ENCODE measurements around the gene MOB3B.

MOB3B gene

DNA sequence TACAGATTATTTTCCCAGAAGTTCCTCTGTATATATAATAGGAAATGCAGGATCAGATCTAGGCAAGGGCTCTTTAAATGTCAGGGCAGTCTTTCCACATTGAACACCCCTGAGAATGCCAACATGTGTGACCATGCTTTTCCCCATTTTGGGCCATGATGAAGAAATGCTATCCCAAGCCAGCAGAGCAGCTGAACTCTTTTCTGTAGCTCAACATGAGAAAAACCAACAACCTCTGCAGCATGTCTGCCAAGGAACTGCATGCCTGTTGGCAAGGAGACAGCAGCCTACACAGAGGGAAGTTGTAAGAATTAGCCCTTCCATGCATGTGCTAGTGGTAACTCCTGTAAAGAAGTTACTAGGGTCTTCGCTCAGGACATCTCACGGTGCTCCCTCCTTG is 15.1 kb downstream of the MOB3B start:
- ChIA-PET POLR2A (no interaction called here), CTCF (interaction anchor here (0.6 kb wide), 1 partner anchor 151 kb away, joined by 3 read pairs; no protein-coding TSS in a partner anchor)
- no peak overlapping the region for H3K4me3 ChIP-seq (ENCODE audit: low read depth, low read length)
- no peaks in the 10 kb centered on the region for H3K4me1 ChIP-seq (ENCODE audit: control insufficient read depth, insufficient read depth, low read length)
- no peak overlapping the region for H3K27ac ChIP-seq (ENCODE audit: extremely low read depth, low read depth, low read length)
- TF ChIP-seq ZFHX2 (tag by site-specific recombination; conservative IDR thresholded peaks at IDR 0.05) (no peak), ZNF23 (tag by site-specific recombination; IDR thresholded peaks at IDR 0.05; ENCODE audit: borderline replicate concordance) (no peak), KLF9 (tag by site-specific recombination; IDR thresholded peaks at IDR 0.05; ENCODE audit: low read depth) (no peak), ZNF24 (tag by site-specific recombination; IDR thresholded peaks at IDR 0.05) (no peak), ZBTB1 (tag by site-specific recombination; IDR thresholded peaks at IDR 0.05) (no peak), ZNF677 (tag by site-specific recombination; IDR thresholded peaks at IDR 0.05) (no peak), ZNF548 (tag by site-specific recombination; IDR thresholded peaks at IDR 0.05) (no peak)
- TF ChIP-seq, protein P1, sequence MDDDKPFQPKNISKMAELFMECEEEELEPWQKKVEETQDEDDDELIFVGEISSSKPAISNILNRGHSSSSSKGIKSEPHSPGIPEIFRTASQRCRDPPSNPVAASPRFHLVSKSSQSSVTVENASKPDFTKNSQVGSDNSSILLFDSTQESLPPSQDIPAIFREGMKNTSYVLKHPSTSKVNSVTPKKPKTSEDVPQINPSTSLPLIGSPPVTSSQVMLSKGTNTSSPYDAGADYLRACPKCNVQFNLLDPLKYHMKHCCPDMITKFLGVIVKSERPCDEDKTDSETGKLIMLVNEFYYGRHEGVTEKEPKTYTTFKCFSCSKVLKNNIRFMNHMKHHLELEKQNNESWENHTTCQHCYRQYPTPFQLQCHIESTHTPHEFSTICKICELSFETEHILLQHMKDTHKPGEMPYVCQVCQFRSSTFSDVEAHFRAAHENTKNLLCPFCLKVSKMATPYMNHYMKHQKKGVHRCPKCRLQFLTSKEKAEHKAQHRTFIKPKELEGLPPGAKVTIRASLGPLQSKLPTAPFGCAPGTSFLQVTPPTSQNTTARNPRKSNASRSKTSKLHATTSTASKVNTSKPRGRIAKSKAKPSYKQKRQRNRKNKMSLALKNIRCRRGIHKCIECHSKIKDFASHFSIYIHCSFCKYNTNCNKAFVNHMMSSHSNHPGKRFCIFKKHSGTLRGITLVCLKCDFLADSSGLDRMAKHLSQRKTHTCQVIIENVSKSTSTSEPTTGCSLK (tag by site-specific recombination; IDR thresholded peaks at IDR 0.05) = no peak
- TF ChIP-seq, protein P2, sequence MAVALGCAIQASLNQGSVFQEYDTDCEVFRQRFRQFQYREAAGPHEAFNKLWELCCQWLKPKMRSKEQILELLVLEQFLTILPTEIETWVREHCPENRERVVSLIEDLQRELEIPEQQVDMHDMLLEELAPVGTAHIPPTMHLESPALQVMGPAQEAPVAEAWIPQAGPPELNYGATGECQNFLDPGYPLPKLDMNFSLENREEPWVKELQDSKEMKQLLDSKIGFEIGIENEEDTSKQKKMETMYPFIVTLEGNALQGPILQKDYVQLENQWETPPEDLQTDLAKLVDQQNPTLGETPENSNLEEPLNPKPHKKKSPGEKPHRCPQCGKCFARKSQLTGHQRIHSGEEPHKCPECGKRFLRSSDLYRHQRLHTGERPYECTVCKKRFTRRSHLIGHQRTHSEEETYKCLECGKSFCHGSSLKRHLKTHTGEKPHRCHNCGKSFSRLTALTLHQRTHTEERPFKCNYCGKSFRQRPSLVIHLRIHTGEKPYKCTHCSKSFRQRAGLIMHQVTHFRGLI (tag by site-specific recombination; IDR thresholded peaks at IDR 0.05) = no peak
- TF ChIP-seq, protein P3, sequence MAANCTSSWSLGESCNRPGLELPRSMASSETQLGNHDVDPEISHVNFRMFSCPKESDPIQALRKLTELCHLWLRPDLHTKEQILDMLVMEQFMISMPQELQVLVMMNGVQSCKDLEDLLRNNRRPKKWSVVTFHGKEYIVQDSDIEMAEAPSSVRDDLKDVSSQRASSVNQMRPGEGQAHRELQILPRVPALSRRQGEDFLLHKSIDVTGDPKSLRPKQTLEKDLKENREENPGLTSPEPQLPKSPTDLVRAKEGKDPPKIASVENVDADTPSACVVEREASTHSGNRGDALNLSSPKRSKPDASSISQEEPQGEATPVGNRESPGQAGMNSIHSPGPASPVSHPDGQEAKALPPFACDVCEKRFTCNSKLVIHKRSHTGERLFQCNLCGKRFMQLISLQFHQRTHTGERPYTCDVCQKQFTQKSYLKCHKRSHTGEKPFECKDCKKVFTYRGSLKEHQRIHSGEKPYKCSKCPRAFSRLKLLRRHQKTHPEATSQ (tag by site-specific recombination; IDR thresholded peaks at IDR 0.05) = no peak
- TF ChIP-seq, protein P4, sequence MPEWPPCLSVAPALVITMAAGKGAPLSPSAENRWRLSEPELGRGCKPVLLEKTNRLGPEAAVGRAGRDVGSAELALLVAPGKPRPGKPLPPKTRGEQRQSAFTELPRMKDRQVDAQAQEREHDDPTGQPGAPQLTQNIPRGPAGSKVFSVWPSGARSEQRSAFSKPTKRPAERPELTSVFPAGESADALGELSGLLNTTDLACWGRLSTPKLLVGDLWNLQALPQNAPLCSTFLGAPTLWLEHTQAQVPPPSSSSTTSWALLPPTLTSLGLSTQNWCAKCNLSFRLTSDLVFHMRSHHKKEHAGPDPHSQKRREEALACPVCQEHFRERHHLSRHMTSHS (tag by site-specific recombination; IDR thresholded peaks at IDR 0.05) = no peak
- H3K36me3 ChIP-seq (ENCODE audit: control insufficient read depth in 2 of 2, insufficient read depth in 1 of 2, low read length in 2 of 2) = no peaks in the 10 kb centered on the region
- no peaks in the 10 kb centered on the region for H3K9me3 ChIP-seq (ENCODE audit: control insufficient read depth, insufficient read depth, low read depth, low read length)

DNA sequence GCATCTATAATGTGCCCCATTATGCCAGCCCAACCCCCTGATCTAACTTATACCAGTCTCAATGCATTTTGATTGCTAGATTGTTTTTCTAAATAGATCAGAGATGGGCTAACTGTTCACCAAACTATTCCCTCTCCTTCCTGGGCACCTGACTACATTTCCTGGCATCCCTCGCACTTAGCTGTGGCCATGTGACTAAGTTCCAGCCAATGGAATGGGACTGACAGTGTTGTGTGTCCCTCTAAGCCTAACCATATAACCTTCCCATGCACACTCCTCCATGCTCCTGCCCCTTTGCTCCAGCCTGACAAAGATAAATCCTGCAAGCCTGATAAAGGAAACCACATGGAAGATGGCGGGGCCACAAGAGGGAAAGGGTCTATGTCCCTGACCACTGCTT is 17.8 kb downstream of the MOB3B start:
- CTCF ChIA-PET = interaction anchor here (0.7 kb wide), 1 partner anchor 14 kb away, joined by 3 read pairs; no protein-coding TSS in a partner anchor
- H3K4me3 ChIP-seq (ENCODE audit: low read depth, low read length) = no peak overlapping the region

GRCh38 chr9:27510780-27511179 is 18.8 kb downstream of the MOB3B start:
- Histone ChIP-seq H3K9me3 (ENCODE audit: control insufficient read depth, insufficient read depth, low read depth, low read length) (no peaks in the 10 kb centered on the region), H3K4me3 (ENCODE audit: low read depth, low read length) (no peak overlapping the region), H3K36me3 (ENCODE audit: control insufficient read depth in 2 of 2, insufficient read depth in 1 of 2, low read length in 2 of 2) (no peaks in the 10 kb centered on the region), H3K27ac (ENCODE audit: extremely low read depth, low read depth, low read length) (no peak overlapping the region), H3K4me1 (ENCODE audit: control insufficient read depth, insufficient read depth, low read length) (no peaks in the 10 kb centered on the region)
- ChIA-PET POLR2A (no interaction called here), CTCF (no interaction called here)
- TF ChIP-seq, protein P5, sequence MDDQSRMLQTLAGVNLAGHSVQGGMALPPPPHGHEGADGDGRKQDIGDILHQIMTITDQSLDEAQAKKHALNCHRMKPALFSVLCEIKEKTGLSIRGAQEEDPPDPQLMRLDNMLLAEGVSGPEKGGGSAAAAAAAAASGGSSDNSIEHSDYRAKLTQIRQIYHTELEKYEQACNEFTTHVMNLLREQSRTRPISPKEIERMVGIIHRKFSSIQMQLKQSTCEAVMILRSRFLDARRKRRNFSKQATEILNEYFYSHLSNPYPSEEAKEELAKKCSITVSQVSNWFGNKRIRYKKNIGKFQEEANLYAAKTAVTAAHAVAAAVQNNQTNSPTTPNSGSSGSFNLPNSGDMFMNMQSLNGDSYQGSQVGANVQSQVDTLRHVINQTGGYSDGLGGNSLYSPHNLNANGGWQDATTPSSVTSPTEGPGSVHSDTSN (CRISPR knock-in tag; IDR thresholded peaks at IDR 0.05) = no peak
- TF ChIP-seq ZNF692 (tag by site-specific recombination; IDR thresholded peaks at IDR 0.05) (no peak), ZNF157 (tag by site-specific recombination; IDR thresholded peaks at IDR 0.05) (no peak), ZNF585B (tag by site-specific recombination; IDR thresholded peaks at IDR 0.05) (no peak), ZSCAN23 (tag by site-specific recombination; IDR thresholded peaks at IDR 0.05) (no peak), ZNF366 (tag by site-specific recombination; conservative IDR thresholded peaks at IDR 0.05) (no peak), ZNF544 (tag by site-specific recombination; IDR thresholded peaks at IDR 0.05) (no peak), HOXD13 (CRISPR knock-in tag; IDR thresholded peaks at IDR 0.05; ENCODE audit: borderline replicate concordance) (no peak), ZNF146 (tag by site-specific recombination; IDR thresholded peaks at IDR 0.05) (no peak)
- TF ChIP-seq, protein P6, sequence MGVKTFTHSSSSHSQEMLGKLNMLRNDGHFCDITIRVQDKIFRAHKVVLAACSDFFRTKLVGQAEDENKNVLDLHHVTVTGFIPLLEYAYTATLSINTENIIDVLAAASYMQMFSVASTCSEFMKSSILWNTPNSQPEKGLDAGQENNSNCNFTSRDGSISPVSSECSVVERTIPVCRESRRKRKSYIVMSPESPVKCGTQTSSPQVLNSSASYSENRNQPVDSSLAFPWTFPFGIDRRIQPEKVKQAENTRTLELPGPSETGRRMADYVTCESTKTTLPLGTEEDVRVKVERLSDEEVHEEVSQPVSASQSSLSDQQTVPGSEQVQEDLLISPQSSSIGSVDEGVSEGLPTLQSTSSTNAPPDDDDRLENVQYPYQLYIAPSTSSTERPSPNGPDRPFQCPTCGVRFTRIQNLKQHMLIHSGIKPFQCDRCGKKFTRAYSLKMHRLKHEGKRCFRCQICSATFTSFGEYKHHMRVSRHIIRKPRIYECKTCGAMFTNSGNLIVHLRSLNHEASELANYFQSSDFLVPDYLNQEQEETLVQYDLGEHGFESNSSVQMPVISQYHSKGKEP (tag by site-specific recombination; IDR thresholded peaks at IDR 0.05) = no peak

More for the DNA sequence above, 17.8 kb downstream of the MOB3B start:
- no peaks in the 10 kb centered on the region for H3K9me3 ChIP-seq (ENCODE audit: control insufficient read depth, insufficient read depth, low read depth, low read length)
- no peaks in the 10 kb centered on the region for H3K4me1 ChIP-seq (ENCODE audit: control insufficient read depth, insufficient read depth, low read length)
- no peaks in the 10 kb centered on the region for H3K36me3 ChIP-seq (ENCODE audit: control insufficient read depth in 2 of 2, insufficient read depth in 1 of 2, low read length in 2 of 2)
- H3K27ac ChIP-seq (ENCODE audit: extremely low read depth, low read depth, low read length) = no peak overlapping the region
- POLR2A ChIA-PET = no interaction called here
- no peak for TF ChIP-seq GLI4 (tag by site-specific recombination; IDR thresholded peaks at IDR 0.05)
- no peak for TF ChIP-seq ZNF394 (tag by site-specific recombination; IDR thresholded peaks at IDR 0.05; ENCODE audit: borderline replicate concordance)
- no peak for TF ChIP-seq ZNF169 (tag by site-specific recombination; IDR thresholded peaks at IDR 0.05)
- TF ChIP-seq MYNN (tag by site-specific recombination; IDR thresholded peaks at IDR 0.05; ENCODE audit: borderline replicate concordance) = no peak

Data from HEK293 (cell line).